Keratinocyte (primary cell): ENCODE results near the gene CASP7. TPM values are rescaled to one million over a fixed set of nuclear protein-coding genes. Genes with fewer than 3 reads are reported as not detected.

Experiments used
- DNase-seq: peaks from one replicate; pipeline ENCODE4 v3.0.0-alpha.2; 2011; ENCODE audit warnings: low read depth, missing footprints, low spot score
- FAIRE-seq: peaks from 2 replicates; lab custom pipeline; 2011; peaks lifted over from hg19 to GRCh38; lab: Jason Lieb, UNC
- H2AFZ ChIP-seq: 2 replicates; pipeline ENCODE4 v1.6.0; 2012; ENCODE audit warnings: low read length, control low read depth, inconsistent platforms; ENCODE audit not compliant: control insufficient read depth
- H3K27ac ChIP-seq: 2 replicates; pipeline ENCODE4 v1.5.1; 2011; ENCODE audit warnings: low read length; ENCODE audit not compliant: control insufficient read depth, insufficient read depth
- H3K27me3 ChIP-seq: 3 replicates; pipeline ENCODE4 v1.6.0; 2011; ENCODE audit warnings: low read length; ENCODE audit not compliant: control insufficient read depth, insufficient read depth; ENCODE audit errors: extremely low read depth
- H3K36me3 ChIP-seq, 2 experiments: 2 replicates in 1 of 2; 3 replicates in 1 of 2; pipeline ENCODE4 v1.5.1; 2011; ENCODE audit warnings: low read length in 2 of 2, mild to moderate bottlenecking in 1 of 2; ENCODE audit not compliant: control insufficient read depth in 2 of 2, insufficient read depth in 2 of 2; ENCODE audit errors: extremely low read depth in 1 of 2
- H3K4me1 ChIP-seq: 3 replicates; pipeline ENCODE4 v1.5.1; 2011; ENCODE audit warnings: low read length; ENCODE audit not compliant: control insufficient read depth, insufficient read depth; ENCODE audit errors: extremely low read depth
- H3K4me2 ChIP-seq: 3 replicates; pipeline ENCODE4 v1.6.0; 2011; ENCODE audit warnings: low read depth, low read length; ENCODE audit not compliant: control insufficient read depth, insufficient read depth; ENCODE audit errors: extremely low read depth
- H3K4me3 ChIP-seq, 3 experiments: fragments of 200-600 bp in 1 of 3; sonication (generic) in 1 of 3; 2 replicates in 2 of 3; 3 replicates in 1 of 3; pipeline ENCODE4 v1.5.1; 2011 to 2016; ENCODE audit warnings: low read length in 3 of 3, mild to moderate bottlenecking in 3 of 3, control low read depth in 2 of 3, inconsistent platforms in 1 of 3, low read depth in 1 of 3, mixed read lengths in 1 of 3, mixed run types in 1 of 3, moderate library complexity in 1 of 3; ENCODE audit not compliant: control insufficient read depth in 2 of 3, insufficient read depth in 2 of 3; ENCODE audit errors: extremely low read depth in 1 of 3
- H3K79me2 ChIP-seq: 2 replicates; pipeline ENCODE4 v1.6.0; 2012; ENCODE audit warnings: low read length; ENCODE audit not compliant: control insufficient read depth, insufficient read depth
- H3K9ac ChIP-seq: 3 replicates; pipeline ENCODE4 v1.6.0; 2011; ENCODE audit warnings: low read length; ENCODE audit not compliant: control insufficient read depth, insufficient read depth; ENCODE audit errors: extremely low read depth
- H3K9me1 ChIP-seq: 3 replicates; pipeline ENCODE4 v1.6.0; 2011; ENCODE audit warnings: low read length; ENCODE audit not compliant: control insufficient read depth, insufficient read depth; ENCODE audit errors: extremely low read depth
- H3K9me3 ChIP-seq: 2 replicates; pipeline ENCODE4 v1.5.1; 2012; ENCODE audit warnings: low read depth, low read length; ENCODE audit not compliant: control insufficient read depth
- H4K20me1 ChIP-seq: 3 replicates; pipeline ENCODE4 v1.6.0; 2011; ENCODE audit warnings: low read length; ENCODE audit not compliant: control insufficient read depth, insufficient read depth; ENCODE audit errors: extremely low read depth
- CTCF ChIP-seq, 3 experiments: IDR thresholded peaks in 1 of 3; conservative IDR thresholded peaks in 1 of 3; optimal IDR thresholded peaks in 1 of 3; 2 replicates in 2 of 3; 3 replicates in 1 of 3; pipeline versions ENCODE3 to v1.5.1; 2011; ENCODE audit warnings: low read length in 3 of 3, mild to moderate bottlenecking in 3 of 3, moderate library complexity in 2 of 3, control low read depth in 1 of 3, inconsistent platforms in 1 of 3; ENCODE audit not compliant: insufficient read depth in 2 of 3; ENCODE audit errors: extremely low read depth in 1 of 3
- EZH2 ChIP-seq: IDR thresholded peaks from one replicate; pipeline ENCODE4 v1.6.1; 2012; ENCODE audit warnings: inconsistent platforms, mild to moderate bottlenecking, low read length, moderate library complexity
- dilution Hi-C: fragments of 300-500 bp; cut with MboI; formaldehyde crosslinking; loops from one replicate; pipeline ENCODE4 v1.7.0; 2020; ENCODE audit warnings: low sequenced_read_pairs; ENCODE audit not compliant: extremely low pct_ligation_motif_present
- polyA plus RNA-seq, 5 experiments: library from polyadenylated mRNA; depleted of rRNA in 3 of 5; stranded (reverse) in 3 of 5; stranded (forward) in 1 of 5; unstranded in 1 of 5; fragments of >200 nt; gene quantifications; 1 replicate in 1 of 5; 2 replicates in 3 of 5; 3 replicates in 1 of 5; pipeline versions ENCODE4 v1.2.1 to v1.2.3, GENCODE V29; 2011 to 2012; ENCODE audit warnings: missing spikeins in 2 of 5, low read depth in 1 of 5, low replicate concordance in 1 of 5

The CASP7 gene
- polyA plus RNA-seq, 1 donor (not counting 4 experiments of a cell fraction or from before 2014, with no cell fraction given), result 23.2 TPM

GRCh38 chr10:113754768-113755167 lies 75.1 kb downstream of the CASP7 start:
- no peaks in the 10 kb centered on the region for H3K4me1 ChIP-seq
- H3K4me3 ChIP-seq, result no peak overlapping the region
- H3K27ac ChIP-seq, result no peak overlapping the region
- dilution Hi-C loops, result no loop called here
- no peaks in the 10 kb centered on the region for H3K9me1 ChIP-seq
- H3K9me3 ChIP-seq, result no peaks in the 10 kb centered on the region
- no peaks in the 10 kb centered on the region for H3K79me2 ChIP-seq
- no peak overlapping the region for H3K9ac ChIP-seq
- no peaks in the 10 kb centered on the region for H3K36me3 ChIP-seq
- FAIRE-seq (no peak), DNase-seq (no peak)
- no peak for TF ChIP-seq EZH2
- no peak for TF ChIP-seq CTCF (optimal IDR thresholded peaks at IDR 0.05 in 1 of 3, IDR thresholded peaks at IDR 0.05 in 1 of 3, conservative IDR thresholded peaks at IDR 0.05 in 1 of 3; ENCODE audit: extremely low read depth in 1 of 3, insufficient read depth in 2 of 3, low read length in 3 of 3)
- no peak overlapping the region for H3K4me2 ChIP-seq
- H4K20me1 ChIP-seq, result no peaks in the 10 kb centered on the region
- no peak overlapping the region for H2AFZ ChIP-seq
- H3K27me3 ChIP-seq, result no peaks in the 10 kb centered on the region

- no peak overlapping the region for H3K27ac ChIP-seq
- no peaks in the 10 kb centered on the region for H3K9me3 ChIP-seq
- H3K9me1 ChIP-seq, result no peaks in the 10 kb centered on the region
- no peak overlapping the region for H3K4me2 ChIP-seq
- TF ChIP-seq EZH2 (no peak), CTCF (optimal IDR thresholded peaks at IDR 0.05 in 1 of 3, IDR thresholded peaks at IDR 0.05 in 1 of 3, conservative IDR thresholded peaks at IDR 0.05 in 1 of 3; ENCODE audit: extremely low read depth in 1 of 3, insufficient read depth in 2 of 3, low read length in 3 of 3) (no peak)
- DNase-seq (no peak), FAIRE-seq (no peak)
- H3K36me3 ChIP-seq, result no peaks in the 10 kb centered on the region
- H3K4me3 ChIP-seq, result no peak overlapping the region
- H3K27me3 ChIP-seq, result no peaks in the 10 kb centered on the region
- H3K79me2 ChIP-seq, result no peaks in the 10 kb centered on the region
- no peak overlapping the region for H2AFZ ChIP-seq
- no peak overlapping the region for H3K9ac ChIP-seq
- dilution Hi-C loops, result no loop called here
- H3K4me1 ChIP-seq, result no peaks in the 10 kb centered on the region
- H4K20me1 ChIP-seq, result no peaks in the 10 kb centered on the region
Measured at GRCh38 chr10:113756940-113757543, 77.3 kb downstream of the CASP7 start.
